Mesendoderm (in vitro differentiated cells): ENCODE measurements around the gene SPRY4.
"Not testable (repeated sequence)": the region's sequence is repeated elsewhere in the genome, so short reads cannot be mapped to it uniquely, and the experiment has no call there.

ENCODE experiments used
- DNase-seq: peaks from one replicate; pipeline ENCODE4 v3.0.0; 2013
- H2AK5ac ChIP-seq: 2 replicates; pipeline ENCODE4 v1.6.1; 2013; ENCODE audit warnings: low read length, inconsistent platforms
- H2BK120ac ChIP-seq: 2 replicates; pipeline ENCODE4 v1.6.1; 2013; ENCODE audit warnings: low read depth, mild to moderate bottlenecking, low read length, moderate library complexity, mixed read lengths
- H2BK15ac ChIP-seq: replicated peaks from 2 replicates; pipeline ENCODE4 v1.6.1; 2013; ENCODE audit warnings: low read depth, mild to moderate bottlenecking, moderate library complexity
- H2BK5ac ChIP-seq: 2 replicates; pipeline ENCODE4 v1.6.1; 2013; ENCODE audit warnings: low read length, inconsistent platforms
- H3K18ac ChIP-seq: 2 replicates; pipeline ENCODE4 v1.6.1; 2013; ENCODE audit warnings: mild to moderate bottlenecking, low read length, mixed read lengths
- H3K23ac ChIP-seq: one replicate; pipeline ENCODE4 v1.6.1; 2013; ENCODE audit warnings: low read length
- H3K27ac ChIP-seq: 2 replicates; pipeline ENCODE4 v1.5.1; 2013; ENCODE audit warnings: low read depth, mild to moderate bottlenecking, inconsistent platforms, low read length, moderate library complexity
- H3K27me3 ChIP-seq: 2 replicates; pipeline ENCODE4 v1.6.1; 2013; ENCODE audit warnings: low read length, control low read depth, mild to moderate bottlenecking, inconsistent platforms; ENCODE audit not compliant: insufficient read depth, poor library complexity
- H3K36me3 ChIP-seq: 2 replicates; pipeline ENCODE4 v1.6.1; 2013; ENCODE audit warnings: low read length, inconsistent platforms; ENCODE audit not compliant: control insufficient read depth, insufficient read depth
- H3K4ac ChIP-seq: one replicate; pipeline ENCODE4 v1.6.1; 2013; ENCODE audit warnings: low read depth, mild to moderate bottlenecking, low read length, moderate library complexity
- H3K4me1 ChIP-seq: 2 replicates; pipeline ENCODE4 v1.6.1; 2013; ENCODE audit warnings: low read depth, low read length, inconsistent platforms; ENCODE audit not compliant: control insufficient read depth
- H3K4me2 ChIP-seq: 2 replicates; pipeline ENCODE4 v1.6.1; 2013; ENCODE audit warnings: low read length
- H3K4me3 ChIP-seq: 2 replicates; pipeline ENCODE4 v1.5.1; 2013; ENCODE audit warnings: mild to moderate bottlenecking, low read length
- H3K56ac ChIP-seq: one replicate; pipeline ENCODE4 v1.6.1; 2013; ENCODE audit warnings: low read length
- H3K79me1 ChIP-seq: 2 replicates; pipeline ENCODE4 v1.6.1; 2013; ENCODE audit warnings: low read length, inconsistent platforms
- H3K79me2 ChIP-seq: 2 replicates; pipeline ENCODE4 v1.6.1; 2013; ENCODE audit warnings: mild to moderate bottlenecking, low read length; ENCODE audit not compliant: control insufficient read depth, insufficient read depth
- H3K9ac ChIP-seq: 2 replicates; pipeline ENCODE4 v1.6.1; 2013; ENCODE audit warnings: low read length, inconsistent platforms
- H4K5ac ChIP-seq: one replicate; pipeline ENCODE4 v1.6.1; 2013; ENCODE audit warnings: low read length
- H4K8ac ChIP-seq: one replicate; pipeline ENCODE4 v1.6.1; 2013; ENCODE audit warnings: low read depth, mild to moderate bottlenecking, control low read depth, low read length, moderate library complexity
- WGBS: extraction: QIAGEN DNeasy Blood & Tissue Kit; methylation state at CpG from one replicate; pipeline ENCODE4 v1.1.7; 2013; ENCODE audit warnings: low lambda C conversion rate, missing lambda C conversion rate; ENCODE audit not compliant: insufficient coverage; ENCODE audit errors: extremely low coverage; 5-methylcytosine and 5-hydroxymethylcytosine counted together

The SPRY4 gene

GRCh38 chr5:142304013-142304701, 20.7 kb downstream of the SPRY4 start:
- Histone ChIP-seq H3K4ac (no peak overlapping the region), H3K79me1 (peaks cover 18% of the 10 kb centered on the region), H3K79me2 (peaks cover 65% of the 10 kb centered on the region), H3K27ac (peak overlapping the region; percentile 12), H3K18ac (no peak overlapping the region), H3K27me3 (no peaks in the 10 kb centered on the region), H4K5ac (no peak overlapping the region), H3K36me3 (no peaks in the 10 kb centered on the region), H2BK5ac (no peak overlapping the region), H3K4me1 (peaks cover 14% of the 10 kb centered on the region), H2BK120ac (no peak overlapping the region), H3K23ac (no peak overlapping the region), H2AK5ac (no peak overlapping the region), H3K4me3 (no peak overlapping the region), H4K8ac (no peak overlapping the region), H3K4me2 (no peak overlapping the region), H3K9ac (peak overlapping the region; percentile 30), H2BK15ac (no peak overlapping the region), H3K56ac (peak overlapping the region; percentile 49)
- no peak for DNase-seq
- no CpG with 5 or more reads among the region's 14 CpGs for WGBS

GRCh38 chr5:142303565-142303964, 21.3 kb downstream of the SPRY4 start:
- H3K4me1 ChIP-seq = peaks cover 14% of the 10 kb centered on the region
- no peaks in the 10 kb centered on the region for H3K36me3 ChIP-seq
- H2BK120ac ChIP-seq = no peak overlapping the region
- WGBS = no CpG with 5 or more reads among the region's 7 CpGs
- H3K79me2 ChIP-seq = peaks cover 69% of the 10 kb centered on the region
- H4K5ac ChIP-seq = no peak overlapping the region
- H3K9ac ChIP-seq = no peak overlapping the region
- H3K4me3 ChIP-seq = no peak overlapping the region
- no peak overlapping the region for H3K4ac ChIP-seq
- H2AK5ac ChIP-seq = no peak overlapping the region
- no peak overlapping the region for H2BK15ac ChIP-seq
- no peak overlapping the region for H3K23ac ChIP-seq
- peak overlapping the region; percentile 36 for H3K56ac ChIP-seq
- H3K18ac ChIP-seq = no peak overlapping the region
- no peak overlapping the region for H3K4me2 ChIP-seq
- no peak overlapping the region for H2BK5ac ChIP-seq
- no peak for DNase-seq
- H4K8ac ChIP-seq = no peak overlapping the region
- no peaks in the 10 kb centered on the region for H3K27me3 ChIP-seq
- H3K79me1 ChIP-seq = peaks cover 18% of the 10 kb centered on the region
- no peak overlapping the region for H3K27ac ChIP-seq

GRCh38 chr5:142301540-142301939, 23.3 kb downstream of the SPRY4 start:
- Histone ChIP-seq H3K23ac (no peak overlapping the region), H2BK5ac (no peak overlapping the region), H2AK5ac (no peak overlapping the region), H3K27me3 (no peaks in the 10 kb centered on the region), H3K4ac (no peak overlapping the region), H3K56ac (no peak overlapping the region), H3K27ac (no peak overlapping the region), H4K5ac (no peak overlapping the region), H2BK15ac (no peak overlapping the region), H3K36me3 (no peaks in the 10 kb centered on the region), H3K4me3 (no peak overlapping the region), H3K4me2 (no peak overlapping the region), H3K79me1 (peaks cover 18% of the 10 kb centered on the region), H3K4me1 (peaks cover 22% of the 10 kb centered on the region), H3K79me2 (peaks cover 63% of the 10 kb centered on the region), H3K9ac (no peak overlapping the region), H2BK120ac (no peak overlapping the region), H3K18ac (no peak overlapping the region), H4K8ac (no peak overlapping the region)
- WGBS = no CpG with 5 or more reads among the region's 4 CpGs
- DNase-seq = no peak

- peaks cover 62% of the 10 kb centered on the region for H3K79me2 ChIP-seq
Measured at GRCh38 chr5:142300677-142301076, 24.1 kb downstream of the SPRY4 start.

GRCh38 chr5:142298789-142299188, 26.0 kb downstream of the SPRY4 start:
- Histone ChIP-seq H3K23ac (no peak overlapping the region), H4K8ac (no peak overlapping the region), H3K56ac (no peak overlapping the region), H2AK5ac (no peak overlapping the region), H4K5ac (no peak overlapping the region), H3K27me3 (no peaks in the 10 kb centered on the region), H3K4ac (no peak overlapping the region), H3K79me1 (peaks cover 12% of the 10 kb centered on the region), H3K4me1 (peaks cover 29% of the 10 kb centered on the region), H3K79me2 (peaks cover 46% of the 10 kb centered on the region), H3K18ac (peak overlapping the region; percentile 45), H3K27ac (no peak overlapping the region), H2BK120ac (no peak overlapping the region), H3K4me3 (no peak overlapping the region), H3K4me2 (no peak overlapping the region), H3K36me3 (no peaks in the 10 kb centered on the region), H2BK15ac (no peak overlapping the region), H2BK5ac (no peak overlapping the region), H3K9ac (no peak overlapping the region)
- WGBS = no CpG with 5 or more reads among the region's 6 CpGs
- DNase-seq = no peak

More at GRCh38 chr5:142300677-142301076, 24.1 kb downstream of the SPRY4 start:
- Histone ChIP-seq H4K5ac (no peak overlapping the region), H2BK120ac (no peak overlapping the region), H3K27me3 (no peaks in the 10 kb centered on the region), H3K9ac (no peak overlapping the region), H3K79me1 (peaks cover 21% of the 10 kb centered on the region), H4K8ac (no peak overlapping the region), H3K36me3 (no peaks in the 10 kb centered on the region), H3K56ac (no peak overlapping the region), H3K4ac (no peak overlapping the region), H3K4me2 (no peak overlapping the region), H3K27ac (no peak overlapping the region), H3K23ac (no peak overlapping the region), H3K4me3 (no peak overlapping the region), H2BK5ac (no peak overlapping the region), H2AK5ac (no peak overlapping the region), H3K4me1 (peaks cover 29% of the 10 kb centered on the region), H3K18ac (no peak overlapping the region), H2BK15ac (no peak overlapping the region)
- no CpG with 5 or more reads among the region's 8 CpGs for WGBS
- no peak for DNase-seq

- H2BK5ac ChIP-seq = not testable (repeated sequence)
- H3K4me1 ChIP-seq = peaks cover 30% of the 10 kb centered on the region
Measured at GRCh38 chr5:142297786-142298185, 27.0 kb downstream of the SPRY4 start.

More at GRCh38 chr5:142297786-142298185, 27.0 kb downstream of the SPRY4 start:
- not testable (repeated sequence) for H3K4ac ChIP-seq, DNase-seq, H3K27me3 ChIP-seq, H2BK120ac ChIP-seq, H3K9ac ChIP-seq, H3K4me3 ChIP-seq, H4K8ac ChIP-seq, H4K5ac ChIP-seq, H3K18ac ChIP-seq, H3K4me2 ChIP-seq, H3K23ac ChIP-seq, H2BK15ac ChIP-seq, H2AK5ac ChIP-seq, H3K56ac ChIP-seq, H3K36me3 ChIP-seq
- H3K79me1 ChIP-seq = peaks cover 11% of the 10 kb centered on the region
- peak overlapping the region; percentile 98 for H3K27ac ChIP-seq
- WGBS = no CpG with 5 or more reads among the region's 5 CpGs
- H3K79me2 ChIP-seq = peaks cover 45% of the 10 kb centered on the region
